AG09319 (cell line): ENCODE measurements around the gene CCL2.

Experiments
- DNase-seq: peaks from one replicate; pipeline ENCODE4 v3.0.0-alpha.2; 2010; ENCODE audit warnings: low read depth; ENCODE audit errors: extremely low read depth
- CTCF ChIP-seq: IDR thresholded peaks from 2 replicates; pipeline ENCODE4 v1.5.1; 2011; ENCODE audit warnings: low read depth, mild to moderate bottlenecking, inconsistent platforms, low read length, moderate library complexity

CCL2 gene

DNA sequence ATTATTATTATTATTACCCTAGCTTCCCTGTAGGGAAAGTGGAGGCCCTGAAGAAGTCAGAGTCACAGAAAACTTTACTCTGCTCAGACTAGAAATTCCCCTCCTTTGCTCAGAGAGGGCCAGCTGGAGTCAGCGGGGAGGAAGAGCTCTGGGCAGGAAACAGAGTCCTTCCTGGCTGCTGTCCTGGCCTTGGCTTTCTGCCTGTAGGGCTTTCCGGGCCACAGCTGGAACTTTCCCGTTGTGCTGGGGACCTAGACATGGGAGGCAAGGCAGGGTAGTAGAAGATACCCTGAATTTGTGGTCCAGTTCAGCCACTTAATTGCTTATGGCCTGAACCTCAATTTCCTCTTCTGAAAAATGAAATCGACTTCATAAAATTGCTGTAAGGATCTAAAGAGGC is 14.0 kb upstream of the CCL2 start:
- DNase-seq = no peak
- no peak for TF ChIP-seq CTCF

GRCh38 chr17:34242587-34243363 is 12.3 kb upstream of the CCL2 start:
- TF ChIP-seq CTCF = no peak
- DNase-seq = no peak

DNA sequence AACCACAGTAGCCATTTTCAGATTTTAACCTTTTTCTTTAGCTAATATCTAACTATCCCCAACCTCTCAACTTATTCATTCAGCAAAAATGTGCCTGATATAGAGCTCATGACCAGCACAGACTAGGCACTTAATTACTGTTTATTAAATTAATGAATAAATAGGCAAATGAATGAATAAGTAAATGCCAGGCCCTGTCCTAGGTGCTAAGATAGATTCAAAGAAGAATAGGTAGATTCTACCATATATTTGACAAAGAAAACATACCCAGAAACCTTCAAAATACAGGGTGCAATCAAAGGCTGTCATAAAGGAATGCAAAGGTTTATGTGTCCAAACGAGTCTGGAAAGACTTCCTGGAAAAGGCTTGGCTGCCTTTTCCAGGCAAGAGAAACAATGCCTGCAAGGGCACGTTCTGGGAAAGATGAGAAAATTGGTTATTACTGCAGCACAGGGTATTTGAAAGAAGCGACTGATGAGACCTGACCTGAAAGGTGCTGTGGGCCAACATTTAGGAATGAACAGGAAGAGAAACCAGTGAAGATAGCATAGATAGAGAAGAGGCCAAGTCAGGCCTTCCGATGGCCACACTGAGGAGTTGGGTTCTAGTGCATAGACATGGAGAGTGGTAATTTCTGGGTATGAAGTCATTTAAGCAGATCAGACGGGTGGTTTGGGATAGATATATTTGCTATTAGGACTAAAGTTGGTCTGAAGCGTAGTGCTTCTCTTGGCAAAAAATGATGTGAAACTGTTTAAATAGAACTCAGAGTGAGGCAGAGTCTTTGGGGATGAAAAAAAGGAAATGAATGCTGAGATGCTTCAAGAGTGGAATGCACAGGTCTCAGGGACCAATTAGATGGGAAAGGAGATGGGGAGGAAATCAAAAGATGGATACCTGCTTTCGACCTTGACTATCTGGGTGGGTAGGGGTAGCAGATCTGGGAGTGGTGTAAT is 11.4 kb upstream of the CCL2 start:
- no peak for TF ChIP-seq CTCF
- no peak for DNase-seq

- DNase-seq = no peak
- TF ChIP-seq CTCF = no peak
These were observed 9.7 kb upstream of the CCL2 start for GRCh38 chr17:34245351-34245905.

DNA sequence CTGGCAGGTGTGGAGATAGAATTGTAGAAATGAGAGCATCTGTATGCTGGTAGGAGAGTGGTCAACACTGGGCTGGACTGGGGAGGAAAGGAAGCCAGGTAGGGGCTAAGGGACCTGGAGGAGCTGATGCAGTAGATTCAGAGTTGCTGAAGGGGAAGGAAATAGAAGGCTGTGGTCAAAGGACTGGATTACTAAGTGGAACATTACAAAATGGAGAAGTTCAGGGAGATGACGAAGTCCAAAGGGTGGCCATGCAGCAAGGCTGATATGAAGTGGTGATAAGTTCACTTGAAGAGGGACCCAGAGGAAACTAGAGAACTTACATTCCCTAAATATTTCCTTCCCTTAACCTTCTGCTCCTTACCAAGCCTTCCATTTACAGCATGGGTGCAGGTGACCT is 8.6 kb upstream of the CCL2 start:
- no peak for DNase-seq
- no peak for TF ChIP-seq CTCF

GRCh38 chr17:34246881-34247280 is 8.2 kb upstream of the CCL2 start:
- no peak for DNase-seq
- no peak for TF ChIP-seq CTCF
